CD4-positive, alpha-beta T cell treated with Interleukin-2 at 100 ng/mL for 4 hours (primary cell): ENCODE results near the gene LY86.

Experiments used
- DNase-seq: peaks from one replicate; pipeline ENCODE4 v3.0.0-alpha.2; 2020; ENCODE audit warnings: low spot score

The LY86 gene

GRCh38 chr6:6570929-6571671 lies 17.4 kb upstream of the LY86 start:
- no peak for DNase-seq

- no peak for DNase-seq
Observed at GRCh38 chr6:6575143-6575542, 13.4 kb upstream of the LY86 start.

- no peak for DNase-seq
Observed at GRCh38 chr6:6577735-6578134, 10.8 kb upstream of the LY86 start.

GRCh38 chr6:6579281-6579680 lies 9.2 kb upstream of the LY86 start:
- DNase-seq, result no peak

GRCh38 chr6:6580225-6580856 lies 8.2 kb upstream of the LY86 start:
- no peak for DNase-seq

GRCh38 chr6:6581054-6581453 lies 7.5 kb upstream of the LY86 start:
- no peak for DNase-seq

- no peak for DNase-seq
Observed at GRCh38 chr6:6582131-6582530, 6.4 kb upstream of the LY86 start.

- no peak for DNase-seq
Observed at GRCh38 chr6:6583836-6584235, 4.7 kb upstream of the LY86 start.

- DNase-seq, result no peak
Observed at GRCh38 chr6:6584310-6585002, 4.1 kb upstream of the LY86 start.

GRCh38 chr6:6585003-6585311 lies 3.6 kb upstream of the LY86 start:
- DNase-seq, result no peak

- DNase-seq, result no peak
Observed at GRCh38 chr6:6586167-6586566, 2.4 kb upstream of the LY86 start.

- no peak for DNase-seq
Observed at GRCh38 chr6:6586671-6587526, 1.6 kb upstream of the LY86 start.

GRCh38 chr6:6587696-6588063 lies 840 bp upstream of the LY86 start:
- DNase-seq, result no peak

GRCh38 chr6:6588924-6589709 lies 597 bp downstream of the LY86 start:
- no peak for DNase-seq

- DNase-seq, result no peak
Observed at GRCh38 chr6:6590530-6590929, 2.0 kb downstream of the LY86 start.

- DNase-seq, result no peak
Observed at GRCh38 chr6:6591778-6592465, 3.4 kb downstream of the LY86 start.

- no peak for DNase-seq
Observed at GRCh38 chr6:6592826-6593475, 4.4 kb downstream of the LY86 start.

- no peak for DNase-seq
Observed at GRCh38 chr6:6593867-6594468, 5.4 kb downstream of the LY86 start.

GRCh38 chr6:6595025-6595424 lies 6.5 kb downstream of the LY86 start:
- DNase-seq, result no peak

GRCh38 chr6:6595952-6596351 lies 7.4 kb downstream of the LY86 start:
- no peak for DNase-seq
